HepG2 (cell line): ENCODE measurements around the gene OR5AN1. TPM values are rescaled to one million over a fixed set of nuclear protein-coding genes. Genes with fewer than 3 reads are reported as not detected.

ENCODE experiments used
- ATAC-seq: fragments of 200-7000 bp; cut with Tn5 transposase; 3 replicates; pipeline ENCODE4 v1.9.1; 2020; ENCODE audit warnings: mild to moderate bottlenecking, moderate library complexity
- BruUV-seq: library from RNA; stranded (reverse); fragments of 400-500 nt; replicated peaks from 2 replicates; lab custom pipeline; 2021; lab: Mats Ljungman, UMichigan
- CTCF ChIA-PET: fragments of 300-600 bp; formaldehyde crosslinking; extraction: SDS; loops from one replicate; lab custom pipeline; 2021; ENCODE audit warnings: low total read pairs, inconsistent platforms, low intra/inter-chr PET ratio; lab: Yijun Ruan, JAX
- POLR2A ChIA-PET: fragments of 350-600 bp; sonication (Branson Sonifier 250); formaldehyde crosslinking; loops from one replicate; lab custom pipeline; 2020; ENCODE audit warnings: antibody characterized with exemption, inconsistent platforms; lab: Yijun Ruan, JAX
- DNase-seq: peaks from one replicate; pipeline ENCODE4 v3.0.0-alpha.2; 2015; ENCODE audit warnings: low spot score
- FAIRE-seq: peaks from 3 replicates; lab custom pipeline; 2011; peaks lifted over from hg19 to GRCh38; lab: Jason Lieb, UNC
- H2AFZ ChIP-seq: one replicate; pipeline ENCODE4 v1.6.1; 2011; ENCODE audit warnings: low read length, inconsistent platforms
- H3K27ac ChIP-seq: fragments of 300-600 bp; 3 replicates; pipeline ENCODE4 v1.8.0; 2011; ENCODE audit warnings: mixed run types, mild to moderate bottlenecking, mixed read lengths, low read length, inconsistent platforms; ENCODE audit not compliant: insufficient read depth; ENCODE audit errors: extremely low read length
- H3K27me3 ChIP-seq, 2 experiments: fragments of 200-600 bp in 1 of 2; 2 replicates in 1 of 2; 3 replicates in 1 of 2; pipeline versions ENCODE4 v1.6.0 to v1.8.0; 2011; ENCODE audit warnings: low read length in 2 of 2, mild to moderate bottlenecking in 2 of 2, moderate library complexity in 2 of 2, inconsistent platforms in 1 of 2; ENCODE audit not compliant: insufficient read depth in 2 of 2, control insufficient read depth in 1 of 2
- H3K36me3 ChIP-seq, 2 experiments: fragments of 200-600 bp in 1 of 2; replicated peaks in 1 of 2; 2 replicates in 1 of 2; 3 replicates in 1 of 2; pipeline versions ENCODE4 v1.5.1 to v1.8.0; 2011; ENCODE audit warnings: low read length in 2 of 2, inconsistent platforms in 1 of 2; ENCODE audit not compliant: insufficient read depth in 2 of 2, control insufficient read depth in 1 of 2
- H3K4me1 ChIP-seq: 2 replicates; pipeline ENCODE4 v1.5.1; 2012; ENCODE audit warnings: low read length, inconsistent platforms; ENCODE audit not compliant: insufficient read depth
- H3K4me2 ChIP-seq: 2 replicates; pipeline ENCODE4 v1.6.0; 2011; ENCODE audit warnings: low read depth, low read length, inconsistent platforms
- H3K4me3 ChIP-seq, 3 experiments: fragments of 200-600 bp in 1 of 3; sonication (generic), shearing (Covaris generic) in 1 of 3; replicated peaks in 1 of 3; 2 replicates each; pipeline ENCODE4 v1.5.1; 2011 to 2016; ENCODE audit warnings: low read length in 3 of 3, inconsistent platforms in 2 of 3, low read depth in 2 of 3, mild to moderate bottlenecking in 2 of 3, control low read depth in 1 of 3, mixed read lengths in 1 of 3; ENCODE audit not compliant: insufficient read depth in 1 of 3
- H3K79me2 ChIP-seq: one replicate; pipeline ENCODE4 v1.6.1; 2011; ENCODE audit warnings: low read length, inconsistent platforms; ENCODE audit not compliant: insufficient read depth
- H3K9ac ChIP-seq: 2 replicates; pipeline ENCODE4 v1.6.0; 2011; ENCODE audit warnings: mild to moderate bottlenecking, low read depth, low read length, inconsistent platforms; ENCODE audit not compliant: insufficient read depth
- H3K9me3 ChIP-seq: 2 replicates; pipeline ENCODE4 v1.5.1; 2012; ENCODE audit warnings: mild to moderate bottlenecking, low read length
- H4K20me1 ChIP-seq: 2 replicates; pipeline ENCODE4 v1.6.0; 2011; ENCODE audit warnings: inconsistent platforms, mild to moderate bottlenecking, low read length, moderate library complexity; ENCODE audit not compliant: insufficient read depth
- DNMT1 ChIP-seq: sonication (generic); formaldehyde crosslinking; IDR thresholded peaks from 2 replicates; pipeline ENCODE4 v1.5.1; 2020; ENCODE audit warnings: mild to moderate bottlenecking, missing genetic modification reagents
- DR1 ChIP-seq: sonication (generic); formaldehyde crosslinking; IDR thresholded peaks from 2 replicates; pipeline ENCODE4 v1.8.0; 2021; ENCODE audit warnings: mild to moderate bottlenecking, missing genetic modification reagents, inconsistent platforms
- HDAC1 ChIP-seq: sonication (generic); formaldehyde crosslinking; IDR thresholded peaks from 2 replicates; pipeline ENCODE4 v1.5.1; 2020; ENCODE audit warnings: mild to moderate bottlenecking, missing genetic modification reagents
- HNRNPUL1 ChIP-seq: fragments of 200-400 bp; formaldehyde crosslinking; IDR thresholded peaks from 2 replicates; pipeline ENCODE4 v1.6.1; 2017; ENCODE audit warnings: low read depth, mild to moderate bottlenecking, low read length, moderate library complexity
- IKZF5 ChIP-seq: IDR thresholded peaks from 2 replicates; pipeline ENCODE4 v1.6.1; 2018; ENCODE audit warnings: missing genetic modification reagents, mild to moderate bottlenecking, missing compliant biosample characterization
- RARG ChIP-seq: sonication (generic); formaldehyde crosslinking; IDR thresholded peaks from 2 replicates; pipeline ENCODE4 v1.4.0; 2020; ENCODE audit warnings: low read depth, mild to moderate bottlenecking, missing genetic modification reagents
- TP53 ChIP-seq: sonication (generic); formaldehyde crosslinking; conservative IDR thresholded peaks from 2 replicates; pipeline ENCODE4 v1.4.0; 2020; ENCODE audit warnings: missing genetic modification reagents
- ZBTB34 ChIP-seq: sonication (generic); formaldehyde crosslinking; IDR thresholded peaks from 2 replicates; pipeline ENCODE4 v1.8.0; 2022; ENCODE audit warnings: mild to moderate bottlenecking, missing genetic modification reagents
- WGBS: methylation state at CpG from one replicate; pipeline ENCODE4 v1.1.6; 2017; ENCODE audit warnings: low lambda C conversion rate; 5-methylcytosine and 5-hydroxymethylcytosine counted together
- in situ Hi-C: cut with HindIII; loops from 2 replicates; pipeline ENCODE4 v1.10.0; 2017; ENCODE audit warnings: low pct_unique_long_range_greater_than_20kb; ENCODE audit not compliant: extremely low pct_ligation_motif_present
- intact Hi-C: fragments of 100-400 bp; cut with micrococcal nuclease; formaldehyde crosslinking; loops from one replicate; pipeline ENCODE4 v1.10.0; 2022; ENCODE audit not compliant: unreplicated experiment
- polyA plus RNA-seq, 8 experiments: library from polyadenylated mRNA; depleted of rRNA in 3 of 8; stranded (reverse) in 7 of 8; unstranded in 1 of 8; fragments of >200 nt; fragmentation: Illumina TruSeq in 4 of 8; extraction: Trizol in 4 of 8; gene quantifications; 2 replicates each; pipeline versions ENCODE4 v1.2.1 to v1.2.3, GENCODE V29; 2011 to 2016; ENCODE audit warnings: low read depth in 4 of 8, missing spikeins in 1 of 8, mixed read lengths in 1 of 8; ENCODE audit not compliant: insufficient read depth in 1 of 8
- total RNA-seq, 5 experiments: library from RNA; depleted of rRNA; stranded (reverse); fragments of >200 nt; fragmentation: Illumina TruSeq; extraction: Trizol; gene quantifications; 2 replicates each; pipeline ENCODE4 v1.2.3, GENCODE V29; 2016; ENCODE audit warnings: low read depth in 1 of 5

OR5AN1 gene
- total and polyA plus RNA-seq, 2 of the 13 experiments (the other 11 are each of a cell fraction or from before 2014, with no cell fraction given) = not detected

GRCh38 chr11:59401262-59401552, 42.5 kb downstream of the OR5AN1 start:
- TF ChIP-seq HDAC1 (CRISPR knock-in tag) = no peak
- TF ChIP-seq HNRNPUL1 = no peak
- no peak for TF ChIP-seq ZBTB34
- no peak for TF ChIP-seq DNMT1
- TF ChIP-seq DR1 = no peak
- no peak for TF ChIP-seq RARG (CRISPR knock-in tag)
- TF ChIP-seq IKZF5 (CRISPR knock-in tag) = no peak
- no peak for TF ChIP-seq TP53 (CRISPR knock-in tag)
- WGBS = 0% methylated on average over 2 of the region's 2 CpGs
- H3K4me2 ChIP-seq = no peak overlapping the region
- no peak overlapping the region for H2AFZ ChIP-seq
- no peak for DNase-seq
- in situ Hi-C loops = no loop called here
- H3K9ac ChIP-seq = no peak overlapping the region
- H3K27ac ChIP-seq = no peak overlapping the region
- no peak for ATAC-seq
- no peaks in the 10 kb centered on the region for H3K79me2 ChIP-seq
- FAIRE-seq = no peak
- H3K4me1 ChIP-seq = no peaks in the 10 kb centered on the region
- intact Hi-C loops = no loop called here
- ChIA-PET POLR2A (no interaction called here), CTCF (no interaction called here)
- H3K27me3 ChIP-seq = no peaks in the 10 kb centered on the region
- no peak overlapping the region for H3K4me3 ChIP-seq
- peaks cover 23% of the 10 kb centered on the region for H3K9me3 ChIP-seq
- H3K36me3 ChIP-seq = no peaks in the 10 kb centered on the region
- H4K20me1 ChIP-seq = no peaks in the 10 kb centered on the region
- no TSS peak for BruUV-seq
